GM20000 (cell line): Measurements from ENCODE around the gene TMEM204.

ENCODE experiments used
- DNase-seq: peaks from one replicate; pipeline ENCODE4 v3.0.0; 2012; ENCODE audit warnings: low spot score
- TF ChIP-seq, protein P1 (sequence below): IDR thresholded peaks from 2 replicates; pipeline ENCODE4 v1.5.1; 2012; ENCODE audit warnings: mild to moderate bottlenecking, control low read depth; ENCODE audit errors: extremely low read depth, missing control alignments

TMEM204 gene

DNA sequence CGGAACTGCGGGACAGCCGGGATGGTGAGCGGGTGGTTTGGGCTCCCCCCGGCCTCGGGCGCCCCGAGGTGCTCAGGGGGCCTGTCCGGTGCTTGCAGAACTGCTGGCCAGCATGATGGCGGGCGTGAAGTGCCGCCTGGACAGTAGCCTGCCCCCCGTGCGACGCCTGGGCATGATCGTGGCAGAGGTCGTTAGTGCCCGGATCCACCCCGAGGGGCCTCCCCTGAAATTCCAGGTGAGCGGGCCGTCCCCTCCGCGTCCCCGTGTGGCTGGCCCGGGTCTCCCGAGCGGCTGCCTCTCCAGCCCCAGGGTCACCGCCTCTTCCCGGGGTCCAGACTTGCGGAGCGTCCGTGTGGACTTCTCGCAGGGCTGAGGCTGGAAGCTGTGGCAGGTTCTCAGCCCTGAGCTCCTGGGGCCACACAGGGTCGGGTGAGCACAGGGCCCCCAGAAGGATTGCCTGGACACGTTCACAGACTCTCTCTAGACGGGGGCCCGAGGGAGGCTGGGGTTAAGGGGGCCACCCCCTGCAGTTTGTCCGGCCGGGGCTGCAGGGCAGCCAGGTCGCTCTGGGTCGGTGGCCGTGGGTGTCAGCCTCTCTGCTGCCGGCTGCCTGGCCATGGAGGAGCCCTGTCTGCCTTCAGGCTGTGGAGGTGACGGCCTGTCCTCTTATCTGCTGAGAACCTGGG is 32.9 kb upstream of the TMEM204 start:
- TF ChIP-seq, protein P1, sequence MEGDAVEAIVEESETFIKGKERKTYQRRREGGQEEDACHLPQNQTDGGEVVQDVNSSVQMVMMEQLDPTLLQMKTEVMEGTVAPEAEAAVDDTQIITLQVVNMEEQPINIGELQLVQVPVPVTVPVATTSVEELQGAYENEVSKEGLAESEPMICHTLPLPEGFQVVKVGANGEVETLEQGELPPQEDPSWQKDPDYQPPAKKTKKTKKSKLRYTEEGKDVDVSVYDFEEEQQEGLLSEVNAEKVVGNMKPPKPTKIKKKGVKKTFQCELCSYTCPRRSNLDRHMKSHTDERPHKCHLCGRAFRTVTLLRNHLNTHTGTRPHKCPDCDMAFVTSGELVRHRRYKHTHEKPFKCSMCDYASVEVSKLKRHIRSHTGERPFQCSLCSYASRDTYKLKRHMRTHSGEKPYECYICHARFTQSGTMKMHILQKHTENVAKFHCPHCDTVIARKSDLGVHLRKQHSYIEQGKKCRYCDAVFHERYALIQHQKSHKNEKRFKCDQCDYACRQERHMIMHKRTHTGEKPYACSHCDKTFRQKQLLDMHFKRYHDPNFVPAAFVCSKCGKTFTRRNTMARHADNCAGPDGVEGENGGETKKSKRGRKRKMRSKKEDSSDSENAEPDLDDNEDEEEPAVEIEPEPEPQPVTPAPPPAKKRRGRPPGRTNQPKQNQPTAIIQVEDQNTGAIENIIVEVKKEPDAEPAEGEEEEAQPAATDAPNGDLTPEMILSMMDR = no peak
- DNase-seq = no peak

DNA sequence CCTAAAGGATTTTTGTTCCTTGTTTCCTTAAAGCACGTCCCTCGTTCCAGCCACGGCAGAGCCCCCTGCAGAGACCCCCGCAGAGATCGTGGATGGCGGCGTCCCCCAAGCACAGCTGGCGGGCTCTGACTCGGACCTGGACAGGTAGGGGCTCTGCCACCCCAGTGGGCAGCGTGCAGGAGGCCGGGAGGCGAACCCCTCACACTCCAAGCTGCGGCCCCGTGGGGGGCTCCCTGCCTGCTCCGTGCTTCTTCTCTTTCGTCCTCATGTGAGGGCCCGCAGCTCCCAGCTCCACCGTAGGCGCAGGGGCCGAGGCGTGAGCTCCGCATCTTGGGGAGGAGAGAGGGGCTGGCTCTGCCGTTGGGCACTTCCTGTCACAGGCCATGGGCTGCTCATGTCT is 31.8 kb upstream of the TMEM204 start:
- TF ChIP-seq, protein P1 = no peak

DNA sequence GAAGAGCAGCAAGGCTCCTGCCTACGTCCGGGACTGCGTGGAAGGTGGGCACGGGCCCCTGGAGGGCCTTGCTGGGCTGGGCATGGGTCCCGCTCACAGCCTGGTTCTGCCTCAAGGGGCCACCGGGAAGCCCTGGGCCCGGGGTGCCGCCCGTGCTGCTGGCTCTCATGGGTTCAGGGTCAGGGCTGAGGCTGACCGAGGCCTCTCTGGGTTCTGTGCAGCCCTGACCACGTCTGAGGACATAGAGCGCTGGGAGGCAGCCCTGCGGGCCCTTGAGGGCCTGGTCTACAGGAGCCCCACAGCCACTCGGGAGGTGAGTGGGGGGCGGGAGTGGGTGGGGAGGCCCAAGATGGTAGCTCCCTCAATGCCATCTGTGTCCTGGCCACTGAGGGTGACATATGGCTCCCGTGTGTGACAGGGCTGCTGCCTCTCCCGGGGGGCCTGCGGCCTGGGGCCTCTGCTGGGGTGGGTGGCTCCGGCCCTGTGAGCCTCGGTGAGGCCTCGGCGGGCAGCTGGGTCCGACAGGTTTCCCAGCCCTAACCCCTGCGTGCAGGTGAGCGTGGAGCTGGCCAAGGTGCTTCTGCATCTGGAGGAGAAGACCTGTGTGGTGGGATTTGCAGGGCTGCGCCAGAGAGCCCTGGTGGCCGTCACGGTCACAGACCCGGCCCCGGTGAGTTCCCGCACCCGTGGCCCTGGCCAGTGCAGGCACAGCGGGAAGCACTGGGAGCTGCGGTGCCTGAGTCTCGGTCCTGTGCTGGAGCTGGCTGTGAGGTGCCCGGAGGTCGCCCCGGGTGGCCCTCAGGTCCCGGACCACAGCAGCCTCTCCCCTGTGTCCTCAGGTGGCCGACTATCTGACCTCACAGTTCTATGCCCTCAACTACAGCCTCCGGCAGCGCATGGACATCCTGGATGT is 31.1 kb upstream of the TMEM204 start:
- no peak for DNase-seq
- TF ChIP-seq, protein P1 = no peak

More for the DNA sequence above, 31.8 kb upstream of the TMEM204 start:
- DNase-seq = no peak

DNA sequence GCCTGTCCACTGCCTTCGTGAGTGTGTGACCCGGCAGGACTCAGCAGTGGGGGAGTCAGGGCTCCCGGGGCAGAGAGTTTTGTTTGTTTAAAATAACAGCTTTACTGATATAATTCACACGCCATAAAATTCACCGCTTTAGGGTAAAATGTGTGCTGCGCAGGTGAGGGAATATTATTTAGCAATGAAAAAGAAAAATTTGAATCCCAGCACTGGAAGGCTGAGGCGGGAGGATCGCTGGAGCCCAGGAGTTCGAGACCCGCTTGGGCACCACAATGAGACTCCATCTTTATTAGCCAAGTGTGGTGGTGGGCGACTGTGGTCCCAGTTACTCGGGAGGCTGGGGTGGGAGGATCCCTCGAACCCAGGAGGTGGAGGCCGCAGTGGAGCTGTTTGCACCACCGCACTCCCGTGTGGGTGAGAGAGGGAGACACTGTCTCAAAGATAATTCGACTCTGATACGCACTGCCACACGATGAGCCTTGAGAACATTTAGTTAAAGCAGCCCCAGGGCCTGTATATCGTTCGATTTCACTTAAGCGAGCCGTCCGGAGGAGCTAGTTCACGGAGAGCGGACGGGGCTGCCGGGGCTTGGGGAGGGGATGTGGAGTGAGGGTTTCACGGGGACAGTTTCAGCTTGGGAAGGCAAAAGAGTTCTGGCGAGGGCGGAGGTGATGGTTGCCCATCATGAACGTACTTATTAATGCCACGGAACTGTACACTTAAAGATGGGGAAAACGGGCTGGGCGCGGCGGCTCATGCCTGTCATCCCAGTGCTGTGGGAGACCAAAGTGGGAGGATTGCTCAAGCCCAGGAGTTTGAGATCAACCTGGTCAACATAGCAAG is 30.1 kb upstream of the TMEM204 start:
- no peak for DNase-seq
- TF ChIP-seq, protein P1 = no peak

DNA sequence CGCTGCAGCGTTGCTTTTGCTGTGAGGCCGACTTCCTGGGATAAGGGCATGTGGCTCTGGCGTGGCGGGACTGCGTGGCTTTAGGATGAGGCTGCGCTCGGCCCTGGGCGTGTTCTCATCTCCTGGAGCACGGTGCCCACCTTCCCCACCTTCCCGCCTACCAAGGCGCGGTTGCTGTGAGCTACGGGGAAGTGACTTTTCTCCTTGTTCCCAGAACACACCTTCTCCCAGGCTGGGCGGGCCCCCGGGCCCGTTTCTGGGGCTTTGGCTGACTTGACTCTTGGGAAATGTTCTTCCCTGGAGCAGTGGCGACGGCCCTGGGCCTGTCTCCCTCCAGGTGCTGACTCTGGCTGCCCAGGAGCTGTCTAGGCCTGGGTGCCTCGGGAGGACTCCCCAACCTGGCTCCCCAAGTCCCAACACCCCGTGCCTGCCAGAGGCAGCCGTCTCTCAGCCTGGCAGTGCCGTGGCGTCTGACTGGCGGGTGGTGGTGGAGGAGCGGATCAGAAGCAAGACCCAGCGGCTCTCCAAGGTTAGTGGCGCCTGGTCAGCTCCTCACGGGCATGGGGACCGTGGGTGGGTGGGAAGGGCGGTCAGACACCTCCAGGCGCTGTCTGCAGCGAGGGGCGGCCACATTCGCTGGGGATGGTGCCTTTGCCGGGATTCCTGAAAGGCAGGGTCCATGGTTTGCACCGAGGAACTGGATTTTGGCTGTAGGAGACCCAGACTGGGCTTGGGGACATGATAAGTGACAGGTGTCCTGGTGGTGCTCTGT is 28.2 kb upstream of the TMEM204 start:
- DNase-seq = no peak
- TF ChIP-seq, protein P1 = no peak

GRCh38 chr16:1505912-1506311 is 27.6 kb upstream of the TMEM204 start:
- TF ChIP-seq, protein P1 = no peak
- no peak for DNase-seq
